Tibial artery (tissue), 4 donors: ENCODE data around the gene TCF21.

ENCODE experiments used
- DNase-seq, 2 donors: peaks; one replicate each; pipeline ENCODE4 v3.0.0-alpha.2; 2019
- H3K27ac ChIP-seq, 2 donors: fragments of 200-600 bp; sonication (generic) in 1 of 2; 1 replicate in 1 of 2; 2 replicates in 1 of 2; pipeline ENCODE4 v1.5.1; 2018 to 2019; ENCODE audit warnings: mild to moderate bottlenecking in 1 of 2
- H3K27me3 ChIP-seq, 2 donors: fragments of 200-600 bp; sonication (generic) in 1 of 2; one replicate each; pipeline versions ENCODE4 v1.5.1 to v1.6.0; 2016 to 2019
- H3K36me3 ChIP-seq, 3 donors: fragments of 200-600 bp; sonication (generic) in 2 of 3; one replicate each; pipeline ENCODE4 v1.5.1; 2016 to 2019; ENCODE audit warnings: mild to moderate bottlenecking in 2 of 3
- H3K4me1 ChIP-seq, 4 donors: fragments of 200-600 bp; sonication (generic) in 2 of 4; 1 replicate in 3 of 4; 2 replicates in 1 of 4; pipeline ENCODE4 v1.5.1; 2016 to 2019
- H3K4me3 ChIP-seq, 2 donors: fragments of 200-600 bp; sonication (generic) in 1 of 2; 1 replicate in 1 of 2; 2 replicates in 1 of 2; pipeline ENCODE4 v1.5.1; 2018 to 2019; ENCODE audit warnings: mild to moderate bottlenecking in 2 of 2
- H3K9me3 ChIP-seq, 3 donors: fragments of 200-600 bp; sonication (generic) in 1 of 3; one replicate each; pipeline ENCODE4 v1.5.1; 2016 to 2019
- intact Hi-C: fragments of 100-400 bp; cut with DNase I; formaldehyde crosslinking; loops from one replicate; pipeline ENCODE4 v1.15.0; 2023; ENCODE audit warnings: low total_unique reads
- TF ChIP-seq, protein P1 (sequence below), 2 experiments: fragments of 200-600 bp in 1 of 2; fragments of 450-650 bp in 1 of 2; IDR thresholded peaks; one replicate each; pipeline ENCODE4 v1.5.1; 2017 to 2019; ENCODE audit warnings: antibody characterized with exemption in 2 of 2, mild to moderate bottlenecking in 1 of 2, moderate library complexity in 1 of 2

The TCF21 gene

DNA sequence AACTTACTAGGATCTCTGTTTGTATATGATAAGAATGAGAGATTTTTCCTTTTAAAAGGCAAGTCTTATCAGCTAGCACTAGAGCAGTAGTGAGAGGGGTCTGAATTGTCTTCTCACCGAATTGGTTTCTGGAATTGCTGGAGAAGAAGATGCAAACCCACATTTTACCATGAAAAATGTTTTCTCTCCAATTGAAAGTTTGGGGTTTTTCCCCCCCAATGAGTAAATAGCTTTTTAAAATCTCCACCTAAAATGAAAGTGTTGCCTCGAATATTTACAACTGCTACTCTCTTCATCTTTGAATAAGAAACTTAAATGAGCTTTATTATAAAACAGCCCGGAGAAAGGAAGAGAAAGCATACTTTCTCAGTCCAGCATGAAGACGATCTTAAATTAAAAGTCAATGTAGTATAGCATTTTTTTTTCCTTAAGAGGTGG, 1.8 kb downstream of the TCF21 start:
- Histone ChIP-seq H3K4me3 (peak overlapping the region; percentile 29 to 46), H3K4me1 (peaks cover 0 to 35% (median 22%) of the 10 kb centered on the region in 4 donors), H3K27me3 (peaks cover 3 to 80% of the 10 kb centered on the region in 2 donors), H3K9me3 (no peaks in the 10 kb centered on the region), H3K27ac (no peak overlapping the region), H3K36me3 (no peaks in the 10 kb centered on the region)
- intact Hi-C loops, result no loop called here
- TF ChIP-seq, protein P1, sequence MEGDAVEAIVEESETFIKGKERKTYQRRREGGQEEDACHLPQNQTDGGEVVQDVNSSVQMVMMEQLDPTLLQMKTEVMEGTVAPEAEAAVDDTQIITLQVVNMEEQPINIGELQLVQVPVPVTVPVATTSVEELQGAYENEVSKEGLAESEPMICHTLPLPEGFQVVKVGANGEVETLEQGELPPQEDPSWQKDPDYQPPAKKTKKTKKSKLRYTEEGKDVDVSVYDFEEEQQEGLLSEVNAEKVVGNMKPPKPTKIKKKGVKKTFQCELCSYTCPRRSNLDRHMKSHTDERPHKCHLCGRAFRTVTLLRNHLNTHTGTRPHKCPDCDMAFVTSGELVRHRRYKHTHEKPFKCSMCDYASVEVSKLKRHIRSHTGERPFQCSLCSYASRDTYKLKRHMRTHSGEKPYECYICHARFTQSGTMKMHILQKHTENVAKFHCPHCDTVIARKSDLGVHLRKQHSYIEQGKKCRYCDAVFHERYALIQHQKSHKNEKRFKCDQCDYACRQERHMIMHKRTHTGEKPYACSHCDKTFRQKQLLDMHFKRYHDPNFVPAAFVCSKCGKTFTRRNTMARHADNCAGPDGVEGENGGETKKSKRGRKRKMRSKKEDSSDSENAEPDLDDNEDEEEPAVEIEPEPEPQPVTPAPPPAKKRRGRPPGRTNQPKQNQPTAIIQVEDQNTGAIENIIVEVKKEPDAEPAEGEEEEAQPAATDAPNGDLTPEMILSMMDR (IDR thresholded peaks at IDR 0.05), result no peak
- DNase-seq, result no peak

DNA sequence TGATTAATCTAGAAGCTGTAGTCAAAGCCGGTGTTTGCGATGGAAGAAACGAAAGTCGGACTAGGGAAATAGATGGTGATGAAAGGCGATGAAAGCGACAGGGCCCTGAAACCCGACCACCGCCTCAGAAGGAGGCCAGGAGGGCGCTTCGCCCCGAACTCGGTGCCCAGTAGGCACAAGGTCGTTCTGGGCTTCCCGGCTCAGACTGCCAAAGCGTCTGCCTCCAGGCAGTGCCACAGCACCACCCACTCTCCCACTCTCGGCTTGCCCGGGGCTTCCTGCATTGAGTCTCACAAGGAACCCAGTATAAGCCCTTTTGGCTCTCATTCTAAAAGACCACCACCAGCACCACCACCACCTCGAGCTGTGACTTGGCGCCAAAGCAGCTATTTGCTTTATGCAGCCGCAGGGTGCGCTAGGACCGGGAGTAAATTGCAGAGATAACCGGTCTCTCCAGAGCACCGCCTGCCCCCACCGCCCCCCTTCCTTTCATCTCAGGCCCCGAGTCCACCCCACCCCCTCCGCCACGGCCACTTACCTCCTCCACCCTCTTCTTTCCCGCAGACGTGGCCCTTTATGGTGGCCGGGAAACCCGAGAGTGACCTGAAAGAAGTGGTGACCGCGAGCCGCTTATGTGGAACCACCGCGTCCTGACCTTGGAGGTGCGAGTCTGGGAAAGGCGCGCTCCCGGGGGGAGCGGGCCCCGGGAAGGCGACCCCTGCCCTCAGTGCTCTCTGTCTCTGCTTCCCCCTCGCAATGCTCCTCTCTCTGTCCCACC, 2.4 kb downstream of the TCF21 start:
- Histone ChIP-seq H3K4me1 (peaks cover 0 to 41% (median 27%) of the 10 kb centered on the region in 4 donors), H3K9me3 (no peaks in the 10 kb centered on the region), H3K27ac (no peak overlapping the region), H3K4me3 (peak overlapping the region; percentile 29 to 46), H3K36me3 (no peaks in the 10 kb centered on the region), H3K27me3 (peaks cover 3 to 82% of the 10 kb centered on the region in 2 donors)
- no peak for DNase-seq
- intact Hi-C loops, result no loop called here
- TF ChIP-seq, protein P1 (IDR thresholded peaks at IDR 0.05), result no peak

DNA sequence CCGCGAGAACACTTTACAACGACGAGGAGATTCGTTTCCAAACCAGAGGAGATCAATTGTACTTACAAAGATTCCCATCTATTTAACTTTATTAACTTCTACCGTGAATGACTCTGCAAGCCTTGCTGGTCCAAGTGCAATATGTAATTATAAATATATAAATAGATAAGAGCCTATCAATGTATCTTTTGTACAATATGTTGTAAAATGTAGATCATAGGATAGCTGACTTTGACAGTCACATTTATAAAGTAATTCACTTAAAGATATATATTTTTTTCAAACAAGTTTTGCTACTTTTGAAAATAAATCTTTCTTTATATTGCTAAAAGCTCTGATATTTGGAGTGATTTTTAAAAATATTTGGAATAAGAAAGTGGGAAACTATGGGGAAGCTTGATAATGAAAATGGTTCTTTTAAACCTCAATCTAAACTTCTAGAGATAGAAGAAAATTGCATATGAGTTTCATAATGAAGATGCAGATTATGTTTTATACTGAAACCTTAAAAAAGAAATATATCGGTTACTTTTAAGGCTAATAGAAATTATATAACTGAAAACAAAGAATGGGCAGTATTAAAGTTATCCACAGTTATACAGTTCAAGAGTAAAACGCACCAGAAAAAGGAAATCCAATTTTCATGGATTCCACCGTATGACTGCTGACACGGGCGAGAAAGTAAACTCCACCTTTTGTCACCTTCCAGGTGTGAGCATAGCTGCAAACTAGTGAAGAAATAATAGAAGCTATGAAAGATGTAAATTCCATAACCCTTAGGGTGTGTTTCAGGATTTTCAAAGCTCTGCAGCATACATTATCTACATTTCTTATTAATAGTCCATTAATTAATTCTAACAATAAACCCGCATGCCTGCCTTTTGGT, 3.3 kb downstream of the TCF21 start:
- TF ChIP-seq, protein P1 (IDR thresholded peaks at IDR 0.05), result no peak
- Histone ChIP-seq H3K4me1 (peaks cover 0 to 41% (median 27%) of the 10 kb centered on the region in 4 donors), H3K36me3 (no peaks in the 10 kb centered on the region), H3K27me3 (peaks cover 3 to 90% of the 10 kb centered on the region in 2 donors), H3K9me3 (no peaks in the 10 kb centered on the region), H3K4me3 (peak overlapping the region; percentile 29 to 46), H3K27ac (no peak overlapping the region)
- DNase-seq, result no peak
- intact Hi-C loops, result no loop called here

DNA sequence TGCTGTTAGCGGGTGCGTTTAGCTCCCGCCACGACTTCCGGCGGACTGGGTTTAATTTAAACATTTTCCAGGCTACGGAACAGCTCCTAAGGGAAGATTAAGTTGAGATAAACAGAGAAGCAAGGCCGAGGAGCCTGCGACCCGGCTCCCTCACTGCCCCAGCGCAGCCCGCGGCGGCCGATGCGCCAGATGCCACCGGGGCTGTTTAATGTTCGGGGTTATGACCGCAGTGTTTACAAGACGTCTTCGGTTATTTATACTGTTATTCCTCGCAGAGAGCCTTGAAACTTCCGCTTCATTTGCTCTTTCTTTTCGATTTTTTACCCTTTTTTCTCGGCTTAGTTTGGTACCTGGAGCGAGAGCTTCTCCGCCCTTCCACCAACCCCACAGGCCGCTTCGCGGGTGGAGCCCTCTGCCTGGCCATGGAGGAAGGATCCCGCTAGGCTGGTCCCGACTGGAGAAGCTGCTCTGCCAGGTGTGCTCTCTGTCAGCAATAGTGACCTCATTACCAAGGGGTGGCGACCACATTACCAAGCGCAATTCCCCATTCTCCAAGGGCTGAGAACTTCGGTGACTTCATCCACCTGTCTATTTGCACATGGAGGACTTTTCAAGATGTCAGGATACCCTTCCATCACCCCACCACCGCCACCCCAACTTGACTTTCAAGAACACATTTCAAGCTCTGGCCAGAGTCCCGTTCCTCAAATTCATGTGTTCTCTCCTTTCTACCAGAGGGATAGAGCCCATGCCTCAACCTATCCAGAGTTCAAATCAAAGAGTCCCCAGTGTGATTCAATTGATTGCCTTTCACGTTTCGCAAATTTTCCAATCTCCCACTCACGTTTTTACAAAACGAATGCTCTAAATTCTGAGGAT, 4.1 kb downstream of the TCF21 start:
- Histone ChIP-seq H3K27ac (no peak overlapping the region), H3K4me3 (no peak overlapping the region), H3K9me3 (no peaks in the 10 kb centered on the region), H3K36me3 (no peaks in the 10 kb centered on the region), H3K27me3 (peaks cover 3 to 92% of the 10 kb centered on the region in 2 donors), H3K4me1 (peaks cover 0 to 41% (median 27%) of the 10 kb centered on the region in 4 donors)
- intact Hi-C loops, result no loop called here
- TF ChIP-seq, protein P1 (IDR thresholded peaks at IDR 0.05), result no peak
- DNase-seq, result no peak

DNA sequence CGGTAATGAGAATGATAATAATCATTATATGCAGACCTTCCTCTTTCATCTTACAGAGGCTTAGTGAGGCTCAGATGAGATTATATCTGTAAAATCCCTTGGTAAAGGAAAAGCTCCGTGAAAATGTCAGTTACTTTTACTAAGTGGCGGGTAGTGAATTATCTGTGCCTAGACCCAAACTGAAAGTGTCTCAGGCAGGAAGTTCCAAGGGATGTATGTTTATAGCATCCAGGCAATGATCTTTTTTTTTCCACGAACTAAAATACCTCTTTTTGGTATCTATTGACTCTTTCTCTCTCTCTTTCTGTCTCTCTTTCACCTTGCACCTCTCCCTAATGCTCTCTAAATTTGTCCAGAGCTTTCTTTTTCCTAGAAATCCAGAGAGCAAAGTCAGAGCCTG, 5.0 kb downstream of the TCF21 start:
- Histone ChIP-seq H3K9me3 (no peaks in the 10 kb centered on the region), H3K27ac (no peak overlapping the region), H3K4me1 (peaks cover 0 to 41% (median 27%) of the 10 kb centered on the region in 4 donors), H3K4me3 (no peak overlapping the region), H3K27me3 (peaks cover 3 to 89% of the 10 kb centered on the region in 2 donors), H3K36me3 (no peaks in the 10 kb centered on the region)
- TF ChIP-seq, protein P1 (IDR thresholded peaks at IDR 0.05), result no peak
- intact Hi-C loops, result no loop called here
- DNase-seq, result no peak
